ENCODE data around the gene QRSL1. TPM values are rescaled to one million over a fixed set of nuclear protein-coding genes. Genes with fewer than 3 reads are reported as not detected.

The QRSL1 gene
- total RNA-seq, 1 donor from 2014 or later, result 23.0 TPM

DNA sequence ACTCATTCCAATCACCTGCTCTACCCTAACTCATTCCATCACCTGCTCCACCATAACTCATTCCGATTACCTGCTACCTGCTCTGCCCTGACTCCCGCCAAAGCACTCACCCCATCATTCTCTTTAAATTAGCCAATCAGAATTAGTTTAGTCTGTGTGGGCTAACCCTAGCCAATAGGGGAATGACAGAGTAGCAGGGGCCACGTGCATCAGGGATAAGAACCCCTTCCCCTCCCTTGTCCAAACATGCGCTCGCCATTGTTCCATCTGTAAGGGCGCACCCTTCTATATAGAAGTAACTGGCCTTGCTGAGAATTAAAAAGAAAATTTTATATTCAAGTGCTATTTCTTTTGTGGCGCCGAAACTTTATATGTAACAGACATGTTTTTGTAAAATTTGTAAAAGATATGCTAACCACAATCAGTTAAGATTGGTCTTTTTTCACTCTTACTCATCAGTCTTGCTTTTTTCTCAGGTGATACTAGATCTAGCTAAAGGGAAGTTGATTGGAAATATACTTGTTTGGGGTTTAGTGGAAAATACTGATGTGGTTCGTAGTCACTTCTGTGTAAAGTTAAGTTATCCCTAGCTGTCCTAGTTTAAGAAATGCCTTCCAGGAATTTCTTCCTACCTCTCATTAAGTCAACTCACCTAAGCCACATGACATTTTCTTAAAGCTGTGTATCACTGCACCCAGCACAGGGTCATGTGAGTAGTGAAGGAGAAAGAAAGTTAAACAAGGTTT lies 16.5 kb upstream of the QRSL1 start:
- Histone ChIP-seq H4K20me1 (ENCODE audit: low read depth) (no peaks in the 10 kb centered on the region), H3K27ac (no peak overlapping the region), H3K79me2 (ENCODE audit: low read depth) (no peaks in the 10 kb centered on the region), H3K27me3 (no peaks in the 10 kb centered on the region), H2AFZ (replicated peaks) (no peak overlapping the region), H3K4me3 (no peak overlapping the region), H3K4me2 (no peak overlapping the region), H3K36me3 (no peaks in the 10 kb centered on the region), H3K9ac (no peak overlapping the region), H3K9me3 (ENCODE audit: low read depth) (no peaks in the 10 kb centered on the region), H3F3A (ENCODE audit: low read depth) (peaks cover 3% of the 10 kb centered on the region), H3K4me1 (peaks cover 11% of the 10 kb centered on the region)
- DNase-seq (ENCODE audit: low spot score), result no peak
- Mint-ChIP-seq H3K4me3 (no peak overlapping the region), H3K27ac (no peak overlapping the region), H3K9me3 (no peaks in the 10 kb centered on the region), H3K36me3 (no peaks in the 10 kb centered on the region), H3K4me1 (no peaks in the 10 kb centered on the region), H3K27me3 (ENCODE audit: insufficient read depth, low read depth) (peaks cover 2% of the 10 kb centered on the region)
- TF ChIP-seq, protein P1, sequence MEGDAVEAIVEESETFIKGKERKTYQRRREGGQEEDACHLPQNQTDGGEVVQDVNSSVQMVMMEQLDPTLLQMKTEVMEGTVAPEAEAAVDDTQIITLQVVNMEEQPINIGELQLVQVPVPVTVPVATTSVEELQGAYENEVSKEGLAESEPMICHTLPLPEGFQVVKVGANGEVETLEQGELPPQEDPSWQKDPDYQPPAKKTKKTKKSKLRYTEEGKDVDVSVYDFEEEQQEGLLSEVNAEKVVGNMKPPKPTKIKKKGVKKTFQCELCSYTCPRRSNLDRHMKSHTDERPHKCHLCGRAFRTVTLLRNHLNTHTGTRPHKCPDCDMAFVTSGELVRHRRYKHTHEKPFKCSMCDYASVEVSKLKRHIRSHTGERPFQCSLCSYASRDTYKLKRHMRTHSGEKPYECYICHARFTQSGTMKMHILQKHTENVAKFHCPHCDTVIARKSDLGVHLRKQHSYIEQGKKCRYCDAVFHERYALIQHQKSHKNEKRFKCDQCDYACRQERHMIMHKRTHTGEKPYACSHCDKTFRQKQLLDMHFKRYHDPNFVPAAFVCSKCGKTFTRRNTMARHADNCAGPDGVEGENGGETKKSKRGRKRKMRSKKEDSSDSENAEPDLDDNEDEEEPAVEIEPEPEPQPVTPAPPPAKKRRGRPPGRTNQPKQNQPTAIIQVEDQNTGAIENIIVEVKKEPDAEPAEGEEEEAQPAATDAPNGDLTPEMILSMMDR (IDR thresholded peaks at IDR 0.05), result no peak
- no peak for TF ChIP-seq EZH2 (IDR thresholded peaks at IDR 0.05)
- no peak for TF ChIP-seq EZH2phosphoT487 (IDR thresholded peaks at IDR 0.05)

- H3F3A ChIP-seq (ENCODE audit: low read depth), result peaks cover 3% of the 10 kb centered on the region
- H3K27ac ChIP-seq, result no peak overlapping the region
- H3K27me3 Mint-ChIP-seq (ENCODE audit: insufficient read depth, low read depth), result peaks cover 2% of the 10 kb centered on the region
- no peak overlapping the region for H3K4me2 ChIP-seq
- TF ChIP-seq, protein P1 (IDR thresholded peaks at IDR 0.05), result no peak
- TF ChIP-seq EZH2 (IDR thresholded peaks at IDR 0.05) (no peak), EZH2phosphoT487 (IDR thresholded peaks at IDR 0.05) (no peak)
- peaks cover 11% of the 10 kb centered on the region for H3K4me1 ChIP-seq
- H2AFZ ChIP-seq (replicated peaks), result no peak overlapping the region
- no peaks in the 10 kb centered on the region for H3K27me3 ChIP-seq
- H3K9me3 Mint-ChIP-seq, result no peaks in the 10 kb centered on the region
- H3K4me3 Mint-ChIP-seq, result no peak overlapping the region
- H3K9ac ChIP-seq, result no peak overlapping the region
- H4K20me1 ChIP-seq (ENCODE audit: low read depth), result no peaks in the 10 kb centered on the region
- no peaks in the 10 kb centered on the region for H3K79me2 ChIP-seq (ENCODE audit: low read depth)
- H3K4me1 Mint-ChIP-seq, result no peaks in the 10 kb centered on the region
- H3K4me3 ChIP-seq, result no peak overlapping the region
- no peaks in the 10 kb centered on the region for H3K36me3 ChIP-seq
- H3K9me3 ChIP-seq (ENCODE audit: low read depth), result no peaks in the 10 kb centered on the region
- no peak overlapping the region for H3K27ac Mint-ChIP-seq
- no peak for DNase-seq (ENCODE audit: low spot score)
- no peaks in the 10 kb centered on the region for H3K36me3 Mint-ChIP-seq
Measured at GRCh38 chr6:106613590-106613989, 15.8 kb upstream of the QRSL1 start.

DNA sequence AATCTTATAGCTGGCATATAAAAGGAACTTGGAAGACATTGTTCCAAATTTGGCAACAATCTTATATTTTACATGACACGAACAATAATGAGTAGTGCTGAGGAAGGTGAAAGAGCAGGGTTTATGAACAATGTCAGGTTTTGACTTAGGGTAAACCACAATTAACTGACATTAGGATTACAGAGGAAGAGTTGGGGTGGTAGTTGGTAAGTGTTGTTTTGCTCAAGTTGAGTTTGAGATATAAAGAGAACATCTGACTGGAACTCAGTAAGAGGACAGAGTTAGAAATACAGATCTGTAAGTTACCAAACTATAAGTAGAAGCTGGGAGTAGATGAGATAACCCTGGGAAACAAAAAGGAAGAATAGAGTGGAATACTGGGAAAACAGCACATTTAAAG lies 15.2 kb upstream of the QRSL1 start:
- Mint-ChIP-seq H3K4me3 (no peak overlapping the region), H3K27me3 (ENCODE audit: insufficient read depth, low read depth) (peaks cover 2% of the 10 kb centered on the region), H3K4me1 (no peaks in the 10 kb centered on the region), H3K9me3 (no peaks in the 10 kb centered on the region), H3K36me3 (no peaks in the 10 kb centered on the region), H3K27ac (no peak overlapping the region)
- Histone ChIP-seq H3K4me3 (no peak overlapping the region), H3K79me2 (ENCODE audit: low read depth) (no peaks in the 10 kb centered on the region), H3K4me2 (no peak overlapping the region), H3F3A (ENCODE audit: low read depth) (peaks cover 3% of the 10 kb centered on the region), H2AFZ (replicated peaks) (no peak overlapping the region), H3K36me3 (no peaks in the 10 kb centered on the region), H4K20me1 (ENCODE audit: low read depth) (no peaks in the 10 kb centered on the region), H3K9ac (no peak overlapping the region), H3K9me3 (ENCODE audit: low read depth) (no peaks in the 10 kb centered on the region), H3K27ac (no peak overlapping the region), H3K4me1 (peaks cover 11% of the 10 kb centered on the region), H3K27me3 (no peaks in the 10 kb centered on the region)
- TF ChIP-seq, protein P1 (IDR thresholded peaks at IDR 0.05), result no peak
- no peak for TF ChIP-seq EZH2 (IDR thresholded peaks at IDR 0.05)
- TF ChIP-seq EZH2phosphoT487 (IDR thresholded peaks at IDR 0.05), result no peak
- DNase-seq (ENCODE audit: low spot score), result no peak

Measured in neural progenitor cell (in vitro differentiated cells).